ENCODE data around the gene TSHZ3.

DNA sequence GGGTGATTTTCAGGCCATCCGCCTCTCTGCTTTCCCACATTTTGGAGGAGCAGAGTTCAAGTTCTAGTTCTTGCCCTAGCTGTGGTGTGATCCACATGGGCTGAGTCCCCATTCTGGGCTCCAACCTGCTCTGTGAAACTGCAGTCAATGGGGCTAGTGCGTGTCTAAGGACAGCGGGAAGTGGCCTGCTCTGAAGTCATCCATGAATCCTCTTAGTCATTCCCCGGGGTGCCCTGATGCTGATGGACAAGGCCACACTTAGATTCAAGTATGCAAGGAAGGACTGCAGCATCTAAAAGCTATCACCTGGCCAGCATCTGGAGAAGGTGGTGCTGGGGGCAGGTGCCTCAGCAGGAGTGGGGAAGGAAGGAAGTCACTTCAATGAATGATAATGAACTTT is 94.6 kb downstream of the TSHZ3 start:
- TF ChIP-seq, protein P1, sequence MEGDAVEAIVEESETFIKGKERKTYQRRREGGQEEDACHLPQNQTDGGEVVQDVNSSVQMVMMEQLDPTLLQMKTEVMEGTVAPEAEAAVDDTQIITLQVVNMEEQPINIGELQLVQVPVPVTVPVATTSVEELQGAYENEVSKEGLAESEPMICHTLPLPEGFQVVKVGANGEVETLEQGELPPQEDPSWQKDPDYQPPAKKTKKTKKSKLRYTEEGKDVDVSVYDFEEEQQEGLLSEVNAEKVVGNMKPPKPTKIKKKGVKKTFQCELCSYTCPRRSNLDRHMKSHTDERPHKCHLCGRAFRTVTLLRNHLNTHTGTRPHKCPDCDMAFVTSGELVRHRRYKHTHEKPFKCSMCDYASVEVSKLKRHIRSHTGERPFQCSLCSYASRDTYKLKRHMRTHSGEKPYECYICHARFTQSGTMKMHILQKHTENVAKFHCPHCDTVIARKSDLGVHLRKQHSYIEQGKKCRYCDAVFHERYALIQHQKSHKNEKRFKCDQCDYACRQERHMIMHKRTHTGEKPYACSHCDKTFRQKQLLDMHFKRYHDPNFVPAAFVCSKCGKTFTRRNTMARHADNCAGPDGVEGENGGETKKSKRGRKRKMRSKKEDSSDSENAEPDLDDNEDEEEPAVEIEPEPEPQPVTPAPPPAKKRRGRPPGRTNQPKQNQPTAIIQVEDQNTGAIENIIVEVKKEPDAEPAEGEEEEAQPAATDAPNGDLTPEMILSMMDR (conservative IDR thresholded peaks at IDR 0.05; ENCODE audit: low read length): no peak
- TF ChIP-seq EZH2phosphoT487 (IDR thresholded peaks at IDR 0.05; ENCODE audit: borderline replicate concordance): no peak

All from Loucy (cell line).